ENCODE results near the gene FSTL1.

DNA sequence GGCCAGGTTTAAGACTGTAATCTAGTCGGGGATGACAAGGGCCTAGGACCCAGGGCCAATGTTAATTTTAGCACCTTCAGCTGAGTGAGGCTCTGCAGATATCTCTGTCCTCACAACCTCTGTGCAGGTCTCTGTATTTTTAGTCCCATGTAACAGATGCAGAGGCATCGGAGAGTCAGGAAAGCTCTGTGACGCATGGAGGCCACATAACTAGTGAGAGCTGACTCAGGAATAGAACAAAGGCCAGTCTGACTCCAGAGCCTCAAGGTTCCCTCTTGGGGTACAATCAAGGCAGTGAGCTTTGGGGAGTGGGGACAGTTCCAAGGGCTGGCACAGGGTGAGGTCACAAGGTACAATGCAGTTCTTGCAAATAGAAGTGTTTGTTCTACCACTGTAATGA, 31.0 kb downstream of the FSTL1 start:
- TF ChIP-seq, protein P1, sequence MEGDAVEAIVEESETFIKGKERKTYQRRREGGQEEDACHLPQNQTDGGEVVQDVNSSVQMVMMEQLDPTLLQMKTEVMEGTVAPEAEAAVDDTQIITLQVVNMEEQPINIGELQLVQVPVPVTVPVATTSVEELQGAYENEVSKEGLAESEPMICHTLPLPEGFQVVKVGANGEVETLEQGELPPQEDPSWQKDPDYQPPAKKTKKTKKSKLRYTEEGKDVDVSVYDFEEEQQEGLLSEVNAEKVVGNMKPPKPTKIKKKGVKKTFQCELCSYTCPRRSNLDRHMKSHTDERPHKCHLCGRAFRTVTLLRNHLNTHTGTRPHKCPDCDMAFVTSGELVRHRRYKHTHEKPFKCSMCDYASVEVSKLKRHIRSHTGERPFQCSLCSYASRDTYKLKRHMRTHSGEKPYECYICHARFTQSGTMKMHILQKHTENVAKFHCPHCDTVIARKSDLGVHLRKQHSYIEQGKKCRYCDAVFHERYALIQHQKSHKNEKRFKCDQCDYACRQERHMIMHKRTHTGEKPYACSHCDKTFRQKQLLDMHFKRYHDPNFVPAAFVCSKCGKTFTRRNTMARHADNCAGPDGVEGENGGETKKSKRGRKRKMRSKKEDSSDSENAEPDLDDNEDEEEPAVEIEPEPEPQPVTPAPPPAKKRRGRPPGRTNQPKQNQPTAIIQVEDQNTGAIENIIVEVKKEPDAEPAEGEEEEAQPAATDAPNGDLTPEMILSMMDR (IDR thresholded peaks at IDR 0.05), result no peak
- TF ChIP-seq POLR2A (IDR thresholded peaks at IDR 0.05) (no peak), POLR2AphosphoS5 (IDR thresholded peaks at IDR 0.05) (no peak)
